OCI-LY7 (cell line): ENCODE results near the gene RNF212. TPM values are rescaled to one million over a fixed set of nuclear protein-coding genes. Genes with fewer than 3 reads are reported as not detected.
A peak's percentile ranks its signal among the peaks of the same experiment; 100 is the strongest.
"Not testable (repeated sequence)": the region's sequence is repeated elsewhere in the genome, so short reads cannot be mapped to it uniquely, and the experiment has no call there.

ENCODE experiments used
- BruUV-seq: library from RNA; stranded (reverse); fragments of 400-500 nt; replicated peaks from 2 replicates; lab custom pipeline; 2021; lab: Mats Ljungman, UMichigan
- CTCF ChIA-PET: fragments of 300-600 bp; sonication (Branson Sonifier 250); formaldehyde crosslinking; loops from one replicate; lab custom pipeline; 2022; ENCODE audit warnings: antibody characterized with exemption; ENCODE audit not compliant: unreplicated experiment; lab: Charles Lee
- POLR2A ChIA-PET: fragments of 300-600 bp; sonication (Branson Sonifier 250); formaldehyde crosslinking; loops from one replicate; lab custom pipeline; 2022; ENCODE audit warnings: antibody characterized with exemption; lab: Charles Lee
- DNase-seq: peaks from one replicate; pipeline ENCODE4 v3.0.0-alpha.2; 2015; ENCODE audit warnings: low spot score
- H2AFZ ChIP-seq: fragments of 200-600 bp; sonication (generic), shearing (Covaris generic); 2 replicates; pipeline ENCODE4 v1.6.1; 2014; ENCODE audit warnings: mild to moderate bottlenecking, antibody characterized with exemption, low read length, moderate library complexity
- H3K27ac ChIP-seq: fragments of 200-600 bp; sonication (generic); 2 replicates; pipeline ENCODE4 v1.5.1; 2014; ENCODE audit warnings: mixed run types, low read depth, mild to moderate bottlenecking, moderate library complexity, low read length, inconsistent platforms; ENCODE audit not compliant: poor library complexity, severe bottlenecking
- H3K36me3 ChIP-seq: fragments of 200-600 bp; sonication (generic); 2 replicates; pipeline ENCODE4 v1.6.1; 2014; ENCODE audit warnings: mild to moderate bottlenecking, antibody characterized with exemption, low read length, moderate library complexity, mixed read lengths; ENCODE audit not compliant: insufficient read depth
- H3K4me1 ChIP-seq: fragments of 200-600 bp; sonication (generic); 2 replicates; pipeline ENCODE4 v1.5.1; 2014; ENCODE audit warnings: mild to moderate bottlenecking, low read length; ENCODE audit not compliant: insufficient read depth, poor library complexity, severe bottlenecking
- H3K4me2 ChIP-seq: fragments of 200-600 bp; sonication (generic); 2 replicates; pipeline ENCODE4 v1.6.1; 2014; ENCODE audit warnings: mild to moderate bottlenecking, low read length
- H3K4me3 ChIP-seq: fragments of 200-600 bp; sonication (generic); 2 replicates; pipeline ENCODE4 v1.5.1; 2014; ENCODE audit warnings: mild to moderate bottlenecking, low read depth, low read length; ENCODE audit not compliant: poor library complexity, severe bottlenecking
- H3K79me2 ChIP-seq: fragments of 200-600 bp; sonication (generic); 2 replicates; pipeline ENCODE4 v1.6.1; 2016; ENCODE audit warnings: low read depth, mild to moderate bottlenecking, low read length, moderate library complexity, mixed read lengths; ENCODE audit not compliant: insufficient read depth
- H3K9me2 ChIP-seq: fragments of 200-600 bp; sonication (generic); 2 replicates; pipeline ENCODE4 v1.6.1; 2016; ENCODE audit warnings: mild to moderate bottlenecking, low read length, mixed read lengths; ENCODE audit not compliant: insufficient read depth
- H3K9me3 ChIP-seq: fragments of 200-600 bp; sonication (generic); 2 replicates; pipeline ENCODE4 v1.6.1; 2014; ENCODE audit warnings: mild to moderate bottlenecking, mixed run types, low read length, mixed read lengths
- H4K20me1 ChIP-seq: fragments of 200-600 bp; sonication (generic); 2 replicates; pipeline ENCODE4 v1.6.1; 2014; ENCODE audit warnings: mild to moderate bottlenecking, antibody characterized with exemption, low read length, moderate library complexity, mixed read lengths; ENCODE audit not compliant: insufficient read depth
- CTCF ChIP-seq: fragments of 200-600 bp; sonication (generic); conservative IDR thresholded peaks from 2 replicates; pipeline ENCODE4 v1.5.1; 2014; ENCODE audit warnings: mild to moderate bottlenecking, antibody characterized with exemption, low read length, moderate library complexity, mixed read lengths
- EZH2phosphoT487 ChIP-seq: fragments of 200-600 bp; sonication (generic); IDR thresholded peaks from 2 replicates; pipeline ENCODE4 v1.6.1; 2018; ENCODE audit warnings: low read depth, borderline replicate concordance, mild to moderate bottlenecking, mixed run types, antibody characterized with exemption, low read length, moderate library complexity, mixed read lengths
- intact Hi-C: fragments of 100-400 bp; cut with micrococcal nuclease; formaldehyde crosslinking; loops from one replicate; pipeline ENCODE4 v1.10.0; 2022; ENCODE audit not compliant: unreplicated experiment
- total RNA-seq, 2 experiments: library from RNA; depleted of rRNA in 1 of 2; stranded (reverse); fragments of >200 nt in 1 of 2; shearing (Covaris generic) in 1 of 2; gene quantifications; 2 replicates each; pipeline ENCODE4 v1.2.3, GENCODE V29; 2014 to 2022

Gene RNF212
- total RNA-seq, 2 experiments from 2014 or later: not detected

GRCh38 chr4:1130316-1131186 is 17.2 kb upstream of the RNF212 start:
- Histone ChIP-seq H3K9me3 (no peaks in the 10 kb centered on the region), H3K4me3 (no peak overlapping the region), H2AFZ (peak overlapping the region; percentile 59; the same call in 1 of the 2 replicates), H3K79me2 (no peaks in the 10 kb centered on the region), H3K4me2 (no peak overlapping the region), H3K9me2 (no peaks in the 10 kb centered on the region), H3K4me1 (no peaks in the 10 kb centered on the region), H4K20me1 (no peaks in the 10 kb centered on the region), H3K36me3 (no peaks in the 10 kb centered on the region), H3K27ac (no peak overlapping the region)
- intact Hi-C loops: loop anchor here (1.0 to 10.0 kb wide), 7 partner anchors 36 to 414 kb away; partner anchors contain the start of gene UVSSA
- ChIA-PET POLR2A (interaction anchor here (0.6 to 0.8 kb wide), 2 partner anchors 22 to 137 kb away, joined by 3 to 4 read pairs; no protein-coding TSS in a partner anchor), CTCF (interaction anchor here (0.6 to 1.0 kb wide), 4 partner anchors 8 to 76 kb away, joined by 3 to 4 read pairs (median 4); no protein-coding TSS in a partner anchor)
- no TSS peak for BruUV-seq
- DNase-seq: peak; percentile 82
- TF ChIP-seq CTCF (peak; percentile 100), EZH2phosphoT487 (no peak)

GRCh38 chr4:1126506-1126905 is 13.1 kb upstream of the RNF212 start:
- ChIA-PET CTCF (no interaction called here), POLR2A (no interaction called here)

GRCh38 chr4:1125466-1125865 is 12.1 kb upstream of the RNF212 start:
- DNase-seq, H3K36me3 ChIP-seq, BruUV-seq, intact Hi-C loops, H3K79me2 ChIP-seq, H2AFZ ChIP-seq, H3K27ac ChIP-seq, H3K4me3 ChIP-seq, H3K4me1 ChIP-seq, H4K20me1 ChIP-seq, H3K9me3 ChIP-seq, H3K9me2 ChIP-seq, H3K4me2 ChIP-seq, POLR2A ChIA-PET, CTCF ChIA-PET: not testable (repeated sequence)

More at GRCh38 chr4:1126506-1126905, 13.1 kb upstream of the RNF212 start:
- Histone ChIP-seq H3K4me2 (no peak overlapping the region), H3K79me2 (no peaks in the 10 kb centered on the region), H3K36me3 (no peaks in the 10 kb centered on the region), H2AFZ (no peak overlapping the region), H3K27ac (no peak overlapping the region), H3K9me3 (no peaks in the 10 kb centered on the region), H4K20me1 (no peaks in the 10 kb centered on the region), H3K4me1 (no peaks in the 10 kb centered on the region), H3K4me3 (no peak overlapping the region), H3K9me2 (no peaks in the 10 kb centered on the region)
- no TSS peak for BruUV-seq
- TF ChIP-seq CTCF (no peak), EZH2phosphoT487 (no peak)
- intact Hi-C loops: no loop called here
- DNase-seq: no peak
